Mesenchymal stem cell (in vitro differentiated cells and primary cell): Measurements from ENCODE around the gene DIAPH2. TPM values are rescaled to one million over a fixed set of nuclear protein-coding genes. Genes with fewer than 3 reads are reported as not detected.

Experiments used
- DNase-seq: peaks from one replicate; pipeline ENCODE4 v3.0.0-alpha.2; 2013
- H2AFZ ChIP-seq: one replicate; pipeline ENCODE4 v1.6.1; 2013; ENCODE audit warnings: low read depth, mild to moderate bottlenecking, control low read depth, inconsistent platforms, low read length, moderate library complexity
- H2AK5ac ChIP-seq: 2 replicates; pipeline ENCODE4 v1.6.1; 2013; ENCODE audit warnings: low read length, moderate library complexity, mild to moderate bottlenecking, inconsistent platforms; ENCODE audit not compliant: severe bottlenecking
- H2BK120ac ChIP-seq: one replicate; pipeline ENCODE4 v1.6.1; 2013; ENCODE audit warnings: low read depth, mild to moderate bottlenecking, inconsistent platforms, low read length, moderate library complexity
- H2BK12ac ChIP-seq, 2 experiments: one replicate each; pipeline ENCODE4 v1.6.1; 2013; ENCODE audit warnings: inconsistent platforms in 2 of 2, low read length in 2 of 2, mild to moderate bottlenecking in 2 of 2, moderate library complexity in 2 of 2, control low read depth in 1 of 2
- H2BK15ac ChIP-seq: one replicate; pipeline ENCODE4 v1.6.1; 2013; ENCODE audit warnings: mild to moderate bottlenecking, low read depth, inconsistent platforms; ENCODE audit not compliant: poor library complexity, severe bottlenecking
- H2BK5ac ChIP-seq: 2 replicates; pipeline ENCODE4 v1.6.1; 2013; ENCODE audit warnings: low read depth, mild to moderate bottlenecking, low read length, control low read depth, inconsistent platforms; ENCODE audit not compliant: poor library complexity, severe bottlenecking
- H3K14ac ChIP-seq, 2 experiments: one replicate each; pipeline ENCODE4 v1.6.1; 2013; ENCODE audit warnings: inconsistent platforms in 2 of 2, low read length in 2 of 2, control low read depth in 1 of 2, mild to moderate bottlenecking in 1 of 2, moderate library complexity in 1 of 2
- H3K18ac ChIP-seq, 2 experiments: one replicate each; pipeline ENCODE4 v1.6.1; 2013; ENCODE audit warnings: inconsistent platforms in 2 of 2, low read length in 2 of 2, control low read depth in 1 of 2, low read depth in 1 of 2, mild to moderate bottlenecking in 1 of 2
- H3K23ac ChIP-seq, 2 experiments: one replicate each; pipeline ENCODE4 v1.6.1; 2013; ENCODE audit warnings: inconsistent platforms in 2 of 2, low read length in 2 of 2, mild to moderate bottlenecking in 2 of 2, moderate library complexity in 2 of 2, control low read depth in 1 of 2
- H3K27ac ChIP-seq: 2 replicates; pipeline ENCODE4 v1.5.1; 2013; ENCODE audit warnings: mild to moderate bottlenecking, moderate library complexity, low read length, control low read depth, inconsistent platforms; ENCODE audit not compliant: poor library complexity, severe bottlenecking
- H3K27me3 ChIP-seq, 2 experiments: 2 replicates each; pipeline versions ENCODE4 v1.6.1 to v1.7.0; 2013; ENCODE audit warnings: low read length in 2 of 2, mild to moderate bottlenecking in 2 of 2, moderate library complexity in 2 of 2, control low read depth in 1 of 2, inconsistent platforms in 1 of 2; ENCODE audit not compliant: control insufficient read depth in 1 of 2, insufficient read depth in 1 of 2
- H3K36me3 ChIP-seq, 2 experiments: 2 replicates each; pipeline versions ENCODE4 v1.6.1 to v1.7.0; 2013; ENCODE audit warnings: low read length in 2 of 2, control low read depth in 1 of 2, inconsistent platforms in 1 of 2, low read depth in 1 of 2, mild to moderate bottlenecking in 1 of 2; ENCODE audit not compliant: insufficient read depth in 2 of 2, control insufficient read depth in 1 of 2
- H3K4ac ChIP-seq, 2 experiments: one replicate each; pipeline ENCODE4 v1.6.1; 2013; ENCODE audit warnings: inconsistent platforms in 2 of 2, low read length in 2 of 2, mild to moderate bottlenecking in 2 of 2, moderate library complexity in 2 of 2, control low read depth in 1 of 2, low read depth in 1 of 2
- H3K4me1 ChIP-seq: 2 replicates; pipeline ENCODE4 v1.6.1; 2013; ENCODE audit warnings: low read depth, low read length, control low read depth; ENCODE audit not compliant: control insufficient read depth, insufficient read depth
- H3K4me2 ChIP-seq: 2 replicates; pipeline ENCODE4 v1.6.1; 2013; ENCODE audit warnings: low read length, mild to moderate bottlenecking, inconsistent platforms; ENCODE audit not compliant: poor library complexity, severe bottlenecking
- H3K4me3 ChIP-seq, 2 experiments: 2 replicates each; pipeline versions ENCODE4 v1.5.1 to v1.7.0; 2013; ENCODE audit warnings: low read length in 2 of 2, mild to moderate bottlenecking in 2 of 2, control low read depth in 1 of 2, low read depth in 1 of 2; ENCODE audit not compliant: insufficient read depth in 1 of 2
- H3K79me1 ChIP-seq: replicated peaks from 2 replicates; pipeline ENCODE4 v1.6.1; 2013; ENCODE audit warnings: mild to moderate bottlenecking, control low read depth, low read length, inconsistent platforms; ENCODE audit not compliant: poor library complexity, severe bottlenecking
- H3K9ac ChIP-seq: 2 replicates; pipeline ENCODE4 v1.7.0; 2013; ENCODE audit warnings: mild to moderate bottlenecking, low read length, moderate library complexity
- H3K9me3 ChIP-seq: 2 replicates; pipeline ENCODE4 v1.7.0; 2013; ENCODE audit warnings: mild to moderate bottlenecking, low read length; ENCODE audit not compliant: control insufficient read depth
- H4K8ac ChIP-seq: one replicate; pipeline ENCODE4 v1.6.1; 2013; ENCODE audit warnings: inconsistent platforms, mild to moderate bottlenecking, low read length, moderate library complexity
- H4K91ac ChIP-seq: one replicate; pipeline ENCODE4 v1.6.1; 2013; ENCODE audit warnings: mild to moderate bottlenecking, low read length, inconsistent platforms
- WGBS: methylation state at CpG from one replicate; pipeline ENCODE4 v1.1.7; 2013; ENCODE audit warnings: mixed read lengths; 5-methylcytosine and 5-hydroxymethylcytosine counted together
- small RNA-seq: library from polyadenylated mRNA; stranded (forward); fragments of <200 nt; extraction: miRNeasy Mini kit (QIAGEN cat#:217004); gene quantifications from one replicate; pipeline ENCODE3, GENCODE V24; 2013; ENCODE audit warnings: low read depth

The DIAPH2 gene

DNA sequence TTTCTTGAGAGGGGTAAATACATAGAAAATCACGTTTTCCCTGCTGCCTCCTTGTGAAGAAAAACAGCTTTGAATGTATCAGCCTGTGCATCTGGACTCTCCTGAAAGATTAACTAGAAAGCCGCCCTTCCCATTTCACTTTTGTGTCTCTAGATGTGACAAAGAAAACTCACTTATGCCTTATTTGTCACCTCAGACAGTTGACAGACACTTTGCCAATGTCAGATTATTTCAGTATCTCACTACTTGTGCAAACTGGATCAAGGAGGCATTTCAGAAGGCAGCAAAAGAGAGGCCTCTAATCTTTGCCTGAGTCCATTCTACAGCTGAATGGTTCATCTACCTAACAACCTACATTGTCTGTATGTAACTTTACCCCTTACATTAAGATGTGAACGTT lies 954.0 kb downstream of the DIAPH2 start:
- Histone ChIP-seq H3K9me3 (peaks cover 5% of the 10 kb centered on the region), H3K27ac (no peak overlapping the region), H4K8ac (no peak overlapping the region), H3K14ac (no peak overlapping the region), H2BK12ac (no peak overlapping the region), H3K36me3 (no peaks in the 10 kb centered on the region), H3K23ac (no peak overlapping the region), H3K79me1 (no peaks in the 10 kb centered on the region), H3K4me1 (no peaks in the 10 kb centered on the region), H2BK120ac (no peak overlapping the region), H3K4me3 (no peak overlapping the region), H3K9ac (no peak overlapping the region), H4K91ac (no peak overlapping the region), H3K18ac (no peak overlapping the region), H3K4ac (no peak overlapping the region), H2BK5ac (no peak overlapping the region), H3K27me3 (peaks cover 0 to 3% of the 10 kb centered on the region in 2 experiments), H3K4me2 (no peak overlapping the region), H2BK15ac (no peak overlapping the region), H2AFZ (no peak overlapping the region), H2AK5ac (no peak overlapping the region)
- WGBS, result 56% methylated on average over 2 of the region's 3 CpGs
- DNase-seq, result no peak

DNA sequence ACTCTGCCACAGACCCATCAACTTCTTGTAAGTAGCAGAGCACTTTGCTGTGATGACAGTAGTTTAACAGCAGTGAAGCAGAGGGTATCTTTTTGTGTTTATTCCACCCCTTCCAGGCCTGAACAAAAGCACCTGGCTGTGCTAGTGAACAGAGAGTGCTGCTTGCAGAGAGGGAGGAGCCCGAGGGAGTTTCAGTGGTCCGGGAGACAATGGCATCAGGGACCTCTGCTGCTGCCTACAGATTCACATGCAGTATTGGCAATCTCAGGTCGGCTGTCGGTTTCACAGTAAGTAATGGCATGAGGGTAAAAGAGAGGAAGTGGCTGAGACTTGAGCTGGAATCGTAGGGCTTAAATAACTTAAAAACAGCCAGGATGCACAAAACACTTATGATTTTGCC lies 954.9 kb downstream of the DIAPH2 start:
- Histone ChIP-seq H3K27me3 (no peaks in the 10 kb centered on the region), H3K4ac (no peak overlapping the region), H2AFZ (no peak overlapping the region), H3K4me2 (no peak overlapping the region), H4K91ac (no peak overlapping the region), H4K8ac (no peak overlapping the region), H3K23ac (no peak overlapping the region), H3K4me1 (no peaks in the 10 kb centered on the region), H3K79me1 (no peaks in the 10 kb centered on the region), H2BK5ac (no peak overlapping the region), H3K9ac (no peak overlapping the region), H3K27ac (no peak overlapping the region), H3K36me3 (no peaks in the 10 kb centered on the region), H2AK5ac (no peak overlapping the region), H2BK120ac (no peak overlapping the region), H3K9me3 (peaks cover 5% of the 10 kb centered on the region), H3K14ac (no peak overlapping the region), H2BK12ac (no peak overlapping the region), H2BK15ac (no peak overlapping the region), H3K4me3 (no peak overlapping the region), H3K18ac (no peak overlapping the region)
- 32% methylated on average over 2 of the region's 5 CpGs for WGBS
- DNase-seq, result no peak

Small RNA genes lying within 50 kb of the gene (small RNA-seq; reads per million reads assigned to genes)
- gene RF00017 (not detected), gene RF00019 (not detected), gene RN7SL74P (not detected)
